ENCODE results near the gene FAM83G.

DNA sequence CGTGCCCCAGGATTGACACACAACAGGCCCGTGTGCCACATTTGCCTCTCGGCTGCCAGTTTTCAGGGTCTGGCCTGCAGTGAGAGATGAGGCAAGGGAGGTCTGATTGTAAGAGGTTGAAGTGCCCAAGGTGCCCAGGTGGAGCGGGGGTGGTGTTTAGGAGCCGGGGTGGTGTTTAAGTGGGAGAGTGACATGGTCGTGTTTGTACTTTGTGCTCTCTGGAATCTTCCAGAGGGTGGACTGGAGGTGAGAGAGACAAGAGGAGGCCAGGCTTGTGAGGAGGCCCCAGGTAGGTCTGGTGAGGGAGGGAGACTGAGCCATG lies 42.1 kb downstream of the FAM83G start:
- TF ChIP-seq POLR2A (IDR thresholded peaks at IDR 0.05; ENCODE audit: low read length) (no peak), GATA1 (IDR thresholded peaks at IDR 0.05; ENCODE audit: low read depth, low read length) (no peak)
